HG03025 (cell line): ENCODE data around the gene CEP192.

Source experiments
- ATAC-seq: cut with Tn5 transposase; IDR thresholded peaks from one replicate; pipeline ENCODE4 v1.9.1; 2021; ENCODE audit warnings: mild to moderate bottlenecking, moderate library complexity; ENCODE audit not compliant: unreplicated experiment, low FRiP score

The CEP192 gene

DNA sequence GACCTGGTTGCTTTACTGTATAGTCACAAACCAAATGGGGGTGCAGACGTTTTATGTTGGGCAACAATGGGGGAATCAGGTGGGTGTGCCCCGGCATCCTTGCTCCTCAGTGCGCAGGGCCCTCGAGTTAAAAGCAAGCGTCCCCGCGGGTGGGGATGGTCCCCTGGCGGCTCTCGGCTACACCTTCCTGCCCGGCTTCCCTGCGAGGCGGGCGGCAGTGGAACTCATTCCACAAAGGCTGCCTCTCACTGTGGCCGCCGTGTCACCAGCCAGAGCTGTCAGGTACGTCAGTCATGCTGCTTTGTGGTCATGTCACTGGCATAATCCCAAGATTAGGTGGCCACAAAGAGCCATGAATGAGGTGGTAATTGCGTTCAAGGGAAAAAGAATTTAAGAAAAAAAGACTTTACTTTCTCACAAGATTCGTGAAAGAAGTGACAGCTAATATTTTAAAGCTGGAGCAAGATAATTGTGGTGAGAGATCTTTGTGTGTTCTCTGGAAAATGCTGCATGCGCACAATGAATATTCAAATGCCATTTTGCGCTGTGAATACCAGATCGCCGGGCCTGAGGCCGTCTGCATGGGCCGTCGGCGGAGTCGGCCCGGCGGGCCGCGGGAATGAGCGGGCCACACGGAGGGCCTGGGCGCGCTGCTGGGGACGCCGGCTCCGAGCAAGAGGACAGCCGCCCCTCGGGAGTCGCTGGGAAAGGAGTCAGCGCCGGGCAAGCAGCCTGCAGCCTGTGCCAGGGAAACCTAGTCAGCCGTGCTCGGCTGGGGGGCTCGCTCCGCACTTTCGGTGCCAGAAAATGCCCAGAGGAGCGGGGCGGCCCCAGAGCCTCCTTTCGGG, 145.1 kb downstream of the CEP192 start:
- ATAC-seq = no peak

- no peak for ATAC-seq
Measured at GRCh38 chr18:13136904-13137669, 145.9 kb downstream of the CEP192 start.

DNA sequence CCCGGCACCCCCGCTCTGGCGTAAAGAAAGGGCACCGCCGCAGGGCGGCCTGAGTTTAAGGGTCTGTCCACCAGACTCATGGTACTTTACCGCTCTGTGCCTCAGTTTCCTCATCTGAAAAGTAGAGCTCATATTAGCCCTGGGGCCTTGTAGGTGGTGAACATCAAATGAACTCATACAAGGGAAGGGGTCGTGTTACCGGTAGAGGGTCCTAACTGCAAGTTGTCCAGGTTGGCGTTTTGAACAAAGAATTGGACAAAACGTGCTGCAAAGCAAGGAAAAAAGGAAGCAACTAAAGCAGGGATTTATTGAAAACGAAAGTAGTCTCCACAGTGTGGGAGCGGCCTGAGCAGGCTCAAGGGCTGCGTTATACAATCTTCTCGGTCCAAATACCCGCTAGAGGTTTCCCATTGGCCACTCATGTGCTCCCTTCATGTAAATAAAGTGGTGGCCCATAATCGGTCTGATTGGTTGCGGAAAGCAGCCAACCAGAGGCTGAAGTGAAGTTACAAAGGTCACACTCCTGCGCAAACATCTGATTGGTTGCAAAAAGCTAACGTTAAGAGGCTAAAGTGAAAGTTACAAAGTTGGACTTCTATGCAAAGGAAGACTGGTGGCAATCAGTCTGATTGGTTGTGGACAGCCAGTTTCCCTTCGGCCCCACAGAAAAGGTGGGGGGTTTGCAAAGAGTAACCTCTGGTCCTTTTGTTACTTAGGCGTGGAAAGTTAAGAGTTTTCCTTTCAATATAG, 146.7 kb downstream of the CEP192 start:
- no peak for ATAC-seq

- ATAC-seq = no peak
Measured at GRCh38 chr18:13138420-13139139, 147.4 kb downstream of the CEP192 start.

DNA sequence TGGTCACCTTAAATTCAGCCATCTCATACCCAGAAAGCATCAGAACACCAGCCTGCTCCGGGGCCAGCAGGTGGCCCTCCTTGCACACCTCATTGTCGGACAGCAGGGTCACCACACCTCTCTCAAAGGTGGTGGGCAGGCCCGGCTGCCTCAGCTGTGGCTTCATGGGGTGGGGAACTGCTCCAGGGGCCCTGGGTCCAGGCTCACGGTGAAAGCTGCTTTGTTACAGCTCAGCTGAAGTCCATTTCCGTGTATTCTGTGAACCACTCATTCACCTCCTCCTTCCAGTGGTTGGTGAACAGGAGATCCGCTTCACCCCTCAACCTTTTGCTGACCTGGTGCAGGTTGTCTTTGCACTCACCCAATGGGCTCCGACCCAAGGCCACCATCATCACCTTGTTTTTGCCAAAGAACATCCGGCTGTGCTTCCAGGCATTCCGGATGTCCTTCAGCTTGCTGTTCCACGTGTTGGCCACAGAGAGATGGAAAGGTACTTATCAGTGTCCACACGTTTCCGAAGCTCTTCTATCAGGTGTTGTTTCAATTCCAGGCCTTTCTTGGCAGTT, 148.8 kb downstream of the CEP192 start:
- no peak for ATAC-seq

DNA sequence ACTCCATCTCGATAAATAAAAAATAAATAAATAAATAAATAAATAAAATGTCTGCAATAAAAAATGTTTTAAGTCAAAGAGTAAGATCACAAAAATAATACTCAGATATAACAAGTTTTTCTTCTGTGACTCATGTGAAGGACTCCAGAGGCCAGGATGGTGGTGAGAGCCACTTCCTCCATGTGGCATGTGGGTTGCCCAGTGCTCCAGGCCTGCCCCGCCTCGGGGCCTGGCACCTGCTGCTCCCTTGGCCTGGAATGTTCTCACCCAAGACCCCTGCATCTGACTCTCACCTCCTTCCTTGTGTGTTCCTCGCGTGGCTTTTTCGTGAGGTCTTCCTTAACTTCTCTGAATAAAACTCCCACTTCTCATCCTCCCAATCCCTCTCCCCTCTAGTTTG, 150.0 kb downstream of the CEP192 start:
- no peak for ATAC-seq

GRCh38 chr18:13145636-13146190, 154.6 kb downstream of the CEP192 start:
- ATAC-seq = no peak

GRCh38 chr18:13147130-13147529, 156.0 kb downstream of the CEP192 start:
- ATAC-seq = no peak

DNA sequence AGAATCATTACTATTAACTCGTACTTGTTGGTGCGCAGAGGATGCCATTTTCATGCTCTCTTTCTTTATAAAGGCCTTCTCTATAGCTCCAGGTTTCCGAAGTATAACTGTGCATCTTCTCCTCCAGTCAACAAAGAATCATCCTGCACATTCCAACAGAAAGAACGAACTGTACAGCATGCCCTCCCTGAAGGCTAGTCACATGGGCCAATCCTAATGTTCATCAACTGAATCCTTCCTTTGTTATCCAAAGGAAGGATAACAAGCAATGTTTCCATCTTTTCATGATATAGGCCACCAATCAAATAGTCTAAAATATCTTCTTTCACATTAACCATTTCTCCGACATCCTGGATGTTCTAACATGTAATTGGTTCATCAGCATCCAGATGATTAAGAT, 160.5 kb downstream of the CEP192 start:
- no peak for ATAC-seq

GRCh38 chr18:13158428-13158827, 167.3 kb downstream of the CEP192 start:
- ATAC-seq = no peak

DNA sequence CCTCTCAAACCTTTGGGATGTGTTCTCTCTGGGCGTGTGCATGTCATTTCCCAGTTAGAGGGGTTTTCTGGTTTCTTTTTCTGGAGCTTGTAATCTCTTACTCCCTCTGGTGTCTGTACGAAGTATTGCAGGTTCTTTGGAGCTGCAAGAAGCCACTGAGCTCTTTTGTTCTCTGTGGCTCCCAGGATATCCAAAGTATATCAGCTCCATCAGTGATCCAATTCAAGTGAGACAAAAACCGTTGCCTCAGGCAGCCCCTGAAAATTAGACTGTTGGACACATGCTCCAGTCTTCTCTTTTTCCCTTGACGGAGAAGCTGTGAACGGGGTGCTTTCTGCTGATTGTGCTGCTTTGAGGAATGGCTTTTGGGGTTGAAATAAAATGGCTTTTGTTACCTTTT, 168.4 kb downstream of the CEP192 start:
- no peak for ATAC-seq

DNA sequence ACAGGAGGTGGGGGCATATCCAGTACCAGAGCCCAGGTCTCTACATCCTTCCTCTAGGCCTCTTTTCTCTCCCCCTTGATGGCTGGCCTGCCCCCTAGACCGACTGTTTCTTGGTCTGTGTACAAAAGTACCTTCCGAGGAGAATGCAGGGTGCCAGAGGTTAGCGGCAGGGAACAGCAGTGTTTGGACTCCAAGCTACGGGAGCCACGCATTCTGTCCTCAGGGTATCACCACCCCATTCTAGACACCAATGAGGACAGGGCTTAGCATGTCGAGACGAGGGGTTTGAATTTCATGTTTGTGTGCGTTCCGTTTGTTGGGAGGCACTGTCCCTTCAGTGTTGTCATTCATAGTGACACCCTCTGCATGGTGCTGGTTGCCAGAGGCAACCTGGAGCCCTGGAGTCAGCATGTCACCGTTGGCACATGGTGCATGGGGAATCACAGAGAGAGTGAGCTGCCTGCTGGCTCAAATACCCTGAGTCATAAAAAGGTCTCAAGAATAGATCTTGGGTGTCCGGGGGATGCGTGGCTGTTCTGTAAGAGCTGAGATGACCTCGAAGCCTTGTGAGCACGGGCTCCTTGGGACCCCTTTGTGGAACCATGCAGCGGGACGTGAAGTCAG, 170.2 kb downstream of the CEP192 start:
- ATAC-seq = no peak

DNA sequence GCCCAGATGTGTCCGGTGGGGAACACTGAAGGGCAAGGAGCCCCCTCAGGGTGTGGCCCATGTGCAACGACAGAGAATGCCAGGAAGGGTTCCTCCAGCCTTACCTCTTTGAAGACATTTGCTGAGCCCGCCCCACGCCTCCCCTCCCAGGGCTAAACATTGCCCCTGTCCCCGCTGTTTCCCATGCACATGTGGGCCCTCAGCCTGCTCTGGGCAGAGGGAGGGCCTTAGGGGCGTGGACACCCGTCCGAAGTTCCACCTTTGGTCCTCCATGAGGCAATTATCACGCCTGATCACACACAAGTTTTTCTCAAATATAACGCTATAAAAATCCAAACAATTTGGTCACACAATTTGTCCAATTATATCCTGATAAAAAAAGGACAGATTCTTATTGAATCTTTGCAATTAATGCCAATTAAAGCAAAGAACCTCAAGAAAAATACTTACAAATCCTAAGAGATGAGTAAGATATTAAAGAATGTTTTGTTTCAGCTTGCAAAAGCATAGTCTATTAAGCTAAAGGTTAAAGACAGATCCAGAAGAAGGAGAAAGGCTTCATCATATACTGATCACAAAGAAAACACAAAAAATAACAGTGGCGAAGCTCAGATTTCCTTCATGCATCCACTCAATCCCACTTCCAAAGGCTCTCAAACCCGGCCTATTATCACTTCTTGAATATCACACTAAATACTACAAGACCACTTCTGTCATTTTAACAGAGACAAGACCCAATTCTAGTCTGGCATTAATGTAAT, 172.2 kb downstream of the CEP192 start:
- ATAC-seq = no peak

DNA sequence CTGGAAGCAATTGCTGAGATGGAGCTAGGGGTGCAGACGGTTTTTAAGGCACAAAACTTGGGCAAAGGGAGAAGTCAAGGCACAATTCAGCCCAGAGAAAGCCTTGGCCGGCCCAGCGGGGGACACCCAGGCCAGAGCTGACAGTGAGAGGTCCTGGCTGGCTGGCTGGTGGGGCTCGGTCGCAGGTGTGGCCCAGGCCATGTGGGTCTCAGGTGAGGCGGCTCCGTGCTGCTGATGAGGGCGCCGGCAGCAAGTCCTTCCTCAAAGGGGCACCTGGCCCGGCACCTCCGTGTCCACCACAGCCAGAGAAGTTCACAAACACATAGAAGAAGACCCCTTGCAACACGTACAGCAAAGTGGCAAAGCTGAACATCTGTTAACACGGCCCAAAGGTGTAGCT, 173.2 kb downstream of the CEP192 start:
- no peak for ATAC-seq

DNA sequence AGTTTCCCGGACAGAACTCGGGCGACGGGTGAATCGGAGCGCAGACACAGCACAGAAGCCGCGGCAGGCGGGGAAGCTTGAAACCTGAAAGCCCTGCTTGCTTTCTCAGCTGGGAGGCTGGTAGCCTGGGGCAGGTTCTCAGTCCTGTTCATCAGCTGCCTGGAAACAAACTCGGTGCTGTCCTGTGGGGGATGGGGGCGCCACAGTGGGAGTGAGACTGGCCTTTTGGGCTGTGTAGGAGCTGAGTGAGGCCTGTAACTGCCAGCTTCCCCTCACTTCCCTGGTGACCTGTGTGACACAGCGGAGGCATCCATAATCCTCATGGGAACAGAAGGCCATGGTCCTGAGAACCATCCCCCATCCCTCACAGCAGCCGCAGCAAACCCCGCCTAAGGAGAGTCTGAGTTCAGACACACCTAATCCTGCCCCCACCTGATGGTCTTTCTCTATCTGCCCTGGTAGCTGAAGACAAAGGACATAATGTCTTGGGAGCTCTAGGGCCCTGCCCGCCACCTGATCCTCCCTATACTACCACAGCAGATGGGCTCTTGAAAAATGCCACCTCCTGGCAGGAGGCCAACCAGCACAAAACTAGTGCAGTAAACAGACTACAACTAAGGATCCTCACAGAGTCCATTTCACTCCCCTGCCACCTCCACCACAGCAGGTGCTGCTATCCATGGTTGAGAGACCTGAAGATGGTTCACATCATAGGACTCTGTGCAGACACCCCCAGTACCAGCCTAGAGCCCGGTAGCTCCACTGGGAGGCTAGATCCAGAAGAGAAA, 174.7 kb downstream of the CEP192 start:
- ATAC-seq = no peak

DNA sequence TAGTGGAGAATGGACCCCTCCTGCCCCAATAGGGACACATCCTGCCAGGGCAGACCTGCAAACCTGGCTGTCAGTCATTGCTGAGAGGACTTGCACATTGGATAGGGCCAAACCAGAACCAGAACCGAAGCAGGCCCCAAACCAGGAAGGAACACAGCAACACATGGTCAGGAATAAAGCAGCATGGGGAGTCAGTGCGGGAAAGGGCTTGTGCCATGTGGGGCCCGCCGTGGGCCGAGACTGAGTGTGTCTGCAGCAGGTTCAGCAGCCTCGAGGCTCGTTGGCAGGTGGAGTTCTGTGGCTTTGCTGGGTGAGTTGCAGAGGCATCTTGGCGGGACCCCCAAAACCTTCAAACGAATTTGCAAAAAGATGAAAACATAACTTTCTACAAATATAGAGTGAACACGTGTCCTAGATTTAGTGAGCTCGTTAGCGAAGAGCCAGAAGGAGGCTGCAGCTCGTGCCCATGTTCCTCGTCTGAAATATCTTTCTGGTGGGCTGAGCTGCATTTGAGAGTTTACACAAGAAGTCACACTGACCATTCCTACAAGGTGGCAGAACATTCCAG, 182.5 kb downstream of the CEP192 start:
- ATAC-seq = no peak
